ENCODE measurements around the gene ZKSCAN4. TPM values are rescaled to one million over a fixed set of nuclear protein-coding genes. Genes with fewer than 3 reads are reported as not detected.

The ZKSCAN4 gene
- total and polyA plus RNA-seq, 2 of the 8 experiments (the other 6 are each of a cell fraction or from before 2014, with no cell fraction given): 2.2 to 6.6 TPM

GRCh38 chr6:28200020-28200419 lies 52.0 kb downstream of the ZKSCAN4 start:
- Histone ChIP-seq H3K9me3 (ENCODE audit: insufficient read depth in 2 of 2, low read depth in 1 of 2, low read length in 1 of 2) (peaks cover 0 to 4% of the 10 kb centered on the region in 2 experiments; a peak in 3 of 4 replicates), H3K23me2 (ENCODE audit: low read depth, low read length) (no peaks in the 10 kb centered on the region), H2BK120ac (replicated peaks; ENCODE audit: low read depth, low read length) (no peak overlapping the region), H2BK12ac (ENCODE audit: low read depth, low read length) (no peak overlapping the region), H4K5ac (ENCODE audit: insufficient read length, low read depth, low read length) (no peak overlapping the region), H3K27me3 (replicated peaks in 1 of 4; ENCODE audit: control insufficient read depth in 3 of 4, extremely low read depth in 1 of 4, insufficient read depth in 3 of 4, low read length in 3 of 4) (peaks cover 3 to 10% (median 4%) of the 10 kb centered on the region in 4 experiments; a peak in 4 of 7 replicates), H3K4me3 (ENCODE audit: extremely low read depth in 1 of 4, insufficient read depth in 2 of 4, low read depth in 3 of 4, low read length in 4 of 4) (no peak overlapping the region), H3K36me3 (ENCODE audit: control insufficient read depth in 2 of 4, insufficient read depth in 4 of 4, low read length in 3 of 4) (no peaks in the 10 kb centered on the region), H3K56ac (replicated peaks; ENCODE audit: insufficient read length, low read depth, low read length) (no peak overlapping the region), H2AFZ (ENCODE audit: low read length) (no peak overlapping the region), H2AK5ac (ENCODE audit: low read depth, low read length) (no peak overlapping the region), H4K91ac (replicated peaks; ENCODE audit: insufficient read length, low read length) (no peak overlapping the region), H3K79me2 (ENCODE audit: control insufficient read depth in 1 of 2, insufficient read depth in 2 of 2, low read length in 2 of 2) (no peaks in the 10 kb centered on the region), H3K4me1 (replicated peaks in 1 of 4; ENCODE audit: control insufficient read depth in 3 of 4, insufficient read depth in 4 of 4, low read length in 3 of 4) (no peaks in the 10 kb centered on the region), H3K27ac (ENCODE audit: low read depth, low read length) (no peak overlapping the region), H4K8ac (ENCODE audit: extremely low read depth, insufficient read depth, low read length) (no peak overlapping the region), H3K23ac (ENCODE audit: insufficient read length) (no peak overlapping the region), H2BK20ac (ENCODE audit: low read length) (no peak overlapping the region), H2BK5ac (ENCODE audit: low read depth, low read length) (no peak overlapping the region), H3K4ac (replicated peaks; ENCODE audit: insufficient read length, low read depth, low read length) (no peak overlapping the region), H3K79me1 (ENCODE audit: low read depth, low read length) (no peaks in the 10 kb centered on the region), H3K14ac (ENCODE audit: insufficient read length) (no peak overlapping the region), H3K4me2 (ENCODE audit: insufficient read depth in 1 of 2, low read depth in 2 of 2, low read length in 2 of 2) (no peak overlapping the region), H2BK15ac (ENCODE audit: low read length) (no peak overlapping the region), H3K18ac (ENCODE audit: extremely low read depth, low read length) (no peak overlapping the region), H4K20me1 (replicated peaks in 1 of 2; ENCODE audit: control insufficient read depth in 1 of 2, insufficient read depth in 2 of 2, low read length in 2 of 2) (peaks cover 0 to 1% of the 10 kb centered on the region in 2 experiments), H3K9ac (replicated peaks in 1 of 4; ENCODE audit: extremely low read depth in 1 of 4, low read depth in 3 of 4, low read length in 3 of 4) (no peak overlapping the region)
- CTCF ChIA-PET (ENCODE audit: partially characterized antibody): interaction anchor here (0.7 kb wide), 1 partner anchor 11 kb away, joined by 3 read pairs; no protein-coding TSS in a partner anchor
- no peak for TF ChIP-seq SAP30 (IDR thresholded peaks at IDR 0.05; ENCODE audit: insufficient read depth, insufficient replicate concordance, low read length)
- no peak for TF ChIP-seq YY1 (IDR thresholded peaks at IDR 0.05; ENCODE audit: low read depth, low read length)
- TF ChIP-seq KDM4A (IDR thresholded peaks at IDR 0.05; ENCODE audit: low read depth, low read length, severe bottlenecking): no peak
- TF ChIP-seq POU5F1 (IDR thresholded peaks at IDR 0.05; ENCODE audit: low read depth, low read length): no peak
- no peak for TF ChIP-seq NRF1 (IDR thresholded peaks at IDR 0.05; ENCODE audit: low read depth, low read length)
- no peak for TF ChIP-seq SP1 (IDR thresholded peaks at IDR 0.05; ENCODE audit: low read depth, low read length)
- POLR2A ChIA-PET (ENCODE audit: partially characterized antibody): no interaction called here
- DNase-seq (ENCODE audit: low read depth in 1 of 2, low spot score in 2 of 2) (no peak), FAIRE-seq (no peak)
- WGBS, 2 experiments (ENCODE audit: extremely low coverage in 1 of 2, insufficient coverage in 1 of 2, insufficient read length in 1 of 2, insufficient replicate concordance in 2 of 2, low coverage in 1 of 2, low lambda C conversion rate in 2 of 2, missing lambda C conversion rate in 1 of 2): 77% methylated on average over 1 of the region's 1 CpG; no CpG with 5 or more reads in 1 of the 2 experiments
